Effector memory CD4-positive, alpha-beta T cell (primary cell): Measurements from ENCODE around the gene TMEM154.

Experiments used
- DNase-seq, 3 donors: peaks; one replicate each; pipeline ENCODE4 v3.0.0-alpha.2; 2020
- H3K27ac ChIP-seq: 2 replicates; pipeline ENCODE4 v1.7.0; 2013; ENCODE audit warnings: mild to moderate bottlenecking, low read length, moderate library complexity; ENCODE audit not compliant: insufficient read depth, poor library complexity, severe bottlenecking
- H3K27me3 ChIP-seq: replicated peaks from 2 replicates; pipeline ENCODE4 v1.7.0; 2013; ENCODE audit warnings: mild to moderate bottlenecking, low read length; ENCODE audit not compliant: insufficient read depth, control insufficient read depth, poor library complexity, severe bottlenecking
- H3K36me3 ChIP-seq: 2 replicates; pipeline ENCODE4 v1.7.0; 2013; ENCODE audit warnings: mild to moderate bottlenecking, low read length, moderate library complexity; ENCODE audit not compliant: control insufficient read depth, insufficient read depth
- H3K4me1 ChIP-seq: 2 replicates; pipeline ENCODE4 v1.7.0; 2013; ENCODE audit warnings: low read length, mild to moderate bottlenecking; ENCODE audit not compliant: control insufficient read depth, insufficient read depth, poor library complexity, severe bottlenecking
- H3K4me3 ChIP-seq: 2 replicates; pipeline ENCODE4 v1.7.0; 2013; ENCODE audit warnings: low read length, low read depth, mild to moderate bottlenecking; ENCODE audit not compliant: insufficient read depth, poor library complexity, severe bottlenecking
- H3K9me3 ChIP-seq: 2 replicates; pipeline ENCODE4 v1.7.0; 2013; ENCODE audit warnings: mild to moderate bottlenecking, low read length, moderate library complexity; ENCODE audit not compliant: control insufficient read depth

Gene TMEM154

GRCh38 chr4:152713951-152714705 is 34.3 kb upstream of the TMEM154 start:
- H3K4me1 ChIP-seq = no peaks in the 10 kb centered on the region
- H3K9me3 ChIP-seq = no peaks in the 10 kb centered on the region
- no peak for DNase-seq
- H3K27ac ChIP-seq = no peak overlapping the region
- no peaks in the 10 kb centered on the region for H3K27me3 ChIP-seq
- H3K36me3 ChIP-seq = no peaks in the 10 kb centered on the region
- H3K4me3 ChIP-seq = no peak overlapping the region

GRCh38 chr4:152709675-152710438 is 30.1 kb upstream of the TMEM154 start:
- Histone ChIP-seq H3K4me3 (no peak overlapping the region), H3K27ac (no peak overlapping the region), H3K27me3 (no peaks in the 10 kb centered on the region), H3K4me1 (no peaks in the 10 kb centered on the region), H3K9me3 (no peaks in the 10 kb centered on the region), H3K36me3 (no peaks in the 10 kb centered on the region)
- DNase-seq = no peak

GRCh38 chr4:152708796-152709195 is 29.0 kb upstream of the TMEM154 start:
- Histone ChIP-seq H3K9me3 (no peaks in the 10 kb centered on the region), H3K4me1 (no peaks in the 10 kb centered on the region), H3K36me3 (no peaks in the 10 kb centered on the region), H3K27ac (no peak overlapping the region), H3K27me3 (no peaks in the 10 kb centered on the region), H3K4me3 (no peak overlapping the region)
- DNase-seq = no peak

GRCh38 chr4:152708361-152708760 is 28.6 kb upstream of the TMEM154 start:
- Histone ChIP-seq H3K27ac (no peak overlapping the region), H3K4me1 (no peaks in the 10 kb centered on the region), H3K36me3 (no peaks in the 10 kb centered on the region), H3K27me3 (no peaks in the 10 kb centered on the region), H3K4me3 (no peak overlapping the region), H3K9me3 (no peaks in the 10 kb centered on the region)
- DNase-seq = no peak

- Histone ChIP-seq H3K9me3 (no peaks in the 10 kb centered on the region), H3K4me1 (no peaks in the 10 kb centered on the region), H3K27me3 (no peaks in the 10 kb centered on the region), H3K4me3 (no peak overlapping the region), H3K36me3 (no peaks in the 10 kb centered on the region), H3K27ac (no peak overlapping the region)
- no peak for DNase-seq
These were observed 27.8 kb upstream of the TMEM154 start for GRCh38 chr4:152707632-152708031.

GRCh38 chr4:152705903-152706302 is 26.1 kb upstream of the TMEM154 start:
- Histone ChIP-seq H3K4me3 (no peak overlapping the region), H3K9me3 (no peaks in the 10 kb centered on the region), H3K36me3 (no peaks in the 10 kb centered on the region), H3K27ac (no peak overlapping the region), H3K4me1 (no peaks in the 10 kb centered on the region), H3K27me3 (no peaks in the 10 kb centered on the region)
- no peak for DNase-seq

- H3K9me3 ChIP-seq = no peaks in the 10 kb centered on the region
- no peaks in the 10 kb centered on the region for H3K4me1 ChIP-seq
- no peaks in the 10 kb centered on the region for H3K36me3 ChIP-seq
- no peaks in the 10 kb centered on the region for H3K27me3 ChIP-seq
- DNase-seq = no peak
- H3K27ac ChIP-seq = no peak overlapping the region
- H3K4me3 ChIP-seq = no peak overlapping the region
These were observed 25.0 kb upstream of the TMEM154 start for GRCh38 chr4:152704788-152705187.

GRCh38 chr4:152700151-152700550 is 20.4 kb upstream of the TMEM154 start:
- H3K36me3 ChIP-seq = no peaks in the 10 kb centered on the region
- peaks cover 5% of the 10 kb centered on the region for H3K4me1 ChIP-seq
- no peak for DNase-seq
- no peaks in the 10 kb centered on the region for H3K27me3 ChIP-seq
- no peak overlapping the region for H3K4me3 ChIP-seq
- no peak overlapping the region for H3K27ac ChIP-seq
- no peaks in the 10 kb centered on the region for H3K9me3 ChIP-seq

- no peaks in the 10 kb centered on the region for H3K27me3 ChIP-seq
These were observed 19.5 kb upstream of the TMEM154 start for GRCh38 chr4:152699313-152699712.

GRCh38 chr4:152698089-152698499 is 18.3 kb upstream of the TMEM154 start:
- H3K9me3 ChIP-seq = no peaks in the 10 kb centered on the region
- H3K4me3 ChIP-seq = no peak overlapping the region
- H3K27me3 ChIP-seq = no peaks in the 10 kb centered on the region
- DNase-seq = no peak
- H3K4me1 ChIP-seq = peaks cover 5% of the 10 kb centered on the region
- H3K27ac ChIP-seq = no peak overlapping the region
- H3K36me3 ChIP-seq = no peaks in the 10 kb centered on the region

More at GRCh38 chr4:152699313-152699712, 19.5 kb upstream of the TMEM154 start:
- H3K9me3 ChIP-seq = no peaks in the 10 kb centered on the region
- no peak overlapping the region for H3K4me3 ChIP-seq
- no peak for DNase-seq
- H3K27ac ChIP-seq = no peak overlapping the region
- H3K4me1 ChIP-seq = peaks cover 5% of the 10 kb centered on the region
- no peaks in the 10 kb centered on the region for H3K36me3 ChIP-seq
